ENCODE data around the gene TRIM46.
"Not testable (repeated sequence)": the region's sequence is repeated elsewhere in the genome, so short reads cannot be mapped to it uniquely, and the experiment has no call there.

Gene TRIM46

DNA sequence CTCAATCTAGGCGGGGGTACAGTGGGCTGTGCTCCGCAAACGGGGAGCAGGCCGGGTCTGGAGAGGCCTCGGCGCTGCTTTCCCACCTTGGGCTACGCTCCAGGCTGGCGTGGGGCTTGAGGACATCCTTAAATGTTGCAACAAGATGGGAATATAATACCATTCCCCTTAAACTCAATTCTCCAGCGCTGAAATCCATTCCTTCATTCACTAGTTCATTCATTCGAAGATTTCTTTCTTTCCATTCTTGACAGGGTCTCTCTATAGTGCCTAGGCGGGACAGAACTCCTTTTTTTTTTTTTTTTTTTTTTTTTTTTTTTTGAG, 33.1 kb upstream of the TRIM46 start:
- TF ChIP-seq, protein P1, sequence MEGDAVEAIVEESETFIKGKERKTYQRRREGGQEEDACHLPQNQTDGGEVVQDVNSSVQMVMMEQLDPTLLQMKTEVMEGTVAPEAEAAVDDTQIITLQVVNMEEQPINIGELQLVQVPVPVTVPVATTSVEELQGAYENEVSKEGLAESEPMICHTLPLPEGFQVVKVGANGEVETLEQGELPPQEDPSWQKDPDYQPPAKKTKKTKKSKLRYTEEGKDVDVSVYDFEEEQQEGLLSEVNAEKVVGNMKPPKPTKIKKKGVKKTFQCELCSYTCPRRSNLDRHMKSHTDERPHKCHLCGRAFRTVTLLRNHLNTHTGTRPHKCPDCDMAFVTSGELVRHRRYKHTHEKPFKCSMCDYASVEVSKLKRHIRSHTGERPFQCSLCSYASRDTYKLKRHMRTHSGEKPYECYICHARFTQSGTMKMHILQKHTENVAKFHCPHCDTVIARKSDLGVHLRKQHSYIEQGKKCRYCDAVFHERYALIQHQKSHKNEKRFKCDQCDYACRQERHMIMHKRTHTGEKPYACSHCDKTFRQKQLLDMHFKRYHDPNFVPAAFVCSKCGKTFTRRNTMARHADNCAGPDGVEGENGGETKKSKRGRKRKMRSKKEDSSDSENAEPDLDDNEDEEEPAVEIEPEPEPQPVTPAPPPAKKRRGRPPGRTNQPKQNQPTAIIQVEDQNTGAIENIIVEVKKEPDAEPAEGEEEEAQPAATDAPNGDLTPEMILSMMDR (IDR thresholded peaks at IDR 0.05; ENCODE audit: low read depth, low read length): no peak
- peak overlapping the region; percentile 95 for H3K4me3 ChIP-seq (ENCODE audit: low read depth, low read length)

DNA sequence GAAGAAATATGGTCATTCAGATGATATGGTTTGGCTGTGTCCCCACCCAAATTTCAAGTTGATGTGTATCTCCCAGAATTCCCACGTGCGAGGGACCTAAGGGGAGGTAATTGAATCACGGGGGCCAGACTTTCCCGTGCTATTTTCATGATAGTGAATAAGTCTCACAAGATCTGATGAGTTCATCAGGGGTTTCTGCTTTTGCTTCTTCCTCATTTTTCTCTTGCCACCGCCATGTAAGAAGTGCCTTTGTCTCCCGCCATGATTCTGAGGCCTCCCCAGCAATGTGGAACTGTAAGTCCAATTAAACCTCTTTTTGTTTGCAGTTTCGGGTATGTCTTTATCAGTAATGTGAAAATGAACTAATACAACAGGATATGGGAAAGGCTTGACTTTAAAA, 31.9 kb upstream of the TRIM46 start:
- TF ChIP-seq, protein P1 (IDR thresholded peaks at IDR 0.05; ENCODE audit: low read depth, low read length): no peak
- H3K4me3 ChIP-seq (ENCODE audit: low read depth, low read length): no peak overlapping the region

DNA sequence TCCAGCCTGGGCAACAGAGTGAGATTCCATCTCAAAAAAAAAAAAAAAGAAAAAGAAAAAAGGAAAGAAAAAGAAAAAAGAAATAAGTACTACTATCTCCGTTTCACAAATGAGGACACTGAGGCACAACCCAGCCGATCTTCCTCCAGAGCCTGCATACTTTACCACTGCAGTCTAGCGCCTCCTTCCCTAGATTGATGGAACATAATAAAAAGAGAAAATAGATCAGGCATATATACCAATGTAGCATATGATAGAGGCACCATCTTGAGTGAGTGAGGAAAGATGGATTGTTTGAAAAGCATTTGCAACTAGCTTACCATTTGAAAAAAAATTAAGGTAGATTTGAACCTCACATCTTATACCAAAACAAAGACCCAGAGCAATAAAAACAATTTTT, 28.2 kb upstream of the TRIM46 start:
- H3K4me3 ChIP-seq (ENCODE audit: low read depth, low read length): no peak overlapping the region
- TF ChIP-seq, protein P1 (IDR thresholded peaks at IDR 0.05; ENCODE audit: low read depth, low read length): no peak

DNA sequence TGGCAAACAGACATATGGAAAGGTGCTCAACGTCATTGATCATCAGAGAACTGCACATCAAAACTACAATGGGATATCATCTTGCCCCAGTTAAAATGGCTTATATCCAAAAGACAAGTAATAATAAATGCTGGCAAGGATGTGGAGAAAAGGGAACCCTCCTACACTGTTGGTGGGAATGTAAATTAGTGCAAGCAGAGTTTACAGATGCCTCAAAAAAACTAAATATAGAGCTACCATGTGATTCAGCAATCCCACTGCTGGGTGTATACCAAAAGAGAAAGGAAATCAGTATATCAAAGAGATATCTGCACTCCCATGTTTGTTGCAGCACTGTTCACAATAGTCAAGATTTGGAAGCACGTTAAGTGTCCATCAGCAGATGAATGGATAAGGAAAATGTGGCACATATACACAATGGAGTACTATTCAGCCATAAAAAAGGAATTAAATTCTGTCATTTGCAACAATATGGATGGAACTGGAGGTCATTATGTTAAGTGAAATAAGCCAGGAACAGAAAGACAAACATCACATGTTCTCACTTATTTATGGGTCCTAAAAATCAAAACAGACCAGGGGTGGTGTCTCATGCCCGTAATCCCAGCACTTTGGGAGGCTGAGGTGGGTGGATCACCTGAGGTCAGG, 17.5 kb upstream of the TRIM46 start:
- not testable (repeated sequence) for H3K4me3 ChIP-seq (ENCODE audit: low read depth, low read length)

DNA sequence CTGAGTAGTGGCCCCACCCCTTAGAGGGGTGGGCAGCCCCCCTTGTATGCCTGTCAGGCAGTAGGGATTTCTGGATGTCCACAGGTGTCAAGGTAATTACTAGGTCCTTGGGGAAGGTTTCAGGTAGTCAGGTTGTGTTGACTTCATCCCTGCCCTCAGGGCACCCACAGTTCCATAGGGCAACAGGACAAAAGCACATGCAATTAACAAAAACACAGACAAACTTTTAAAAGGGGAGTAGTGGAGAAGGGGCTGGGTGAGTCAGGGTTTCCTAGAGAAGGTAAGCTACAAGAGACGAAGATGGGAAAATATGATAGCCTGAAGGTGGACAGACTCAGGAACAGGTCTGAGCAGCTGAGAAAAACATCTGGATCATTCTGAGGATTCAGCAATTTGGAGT, 14.7 kb upstream of the TRIM46 start:
- H3K4me3 ChIP-seq (ENCODE audit: low read depth, low read length): no peak overlapping the region
- TF ChIP-seq, protein P1 (IDR thresholded peaks at IDR 0.05; ENCODE audit: low read depth, low read length): no peak

DNA sequence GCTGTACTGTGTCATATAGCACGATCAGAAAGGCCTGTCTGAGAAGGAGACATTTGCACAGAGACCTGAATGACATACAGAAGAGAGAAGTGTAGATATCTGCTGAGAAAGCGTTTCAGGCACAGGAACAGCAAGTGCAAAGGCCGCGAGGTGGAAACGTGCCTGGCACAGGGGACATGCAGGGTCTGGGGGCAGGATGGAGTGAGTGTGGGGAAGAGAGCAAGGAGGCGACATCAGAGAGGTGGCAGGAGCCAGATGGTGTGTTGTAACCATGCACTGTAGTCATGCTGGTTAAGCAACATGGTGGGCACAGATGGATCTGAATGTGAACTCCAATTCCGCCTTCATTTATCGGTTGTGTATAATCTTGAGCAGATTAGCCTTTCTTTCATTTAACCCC, 13.5 kb upstream of the TRIM46 start:
- TF ChIP-seq, protein P1 (IDR thresholded peaks at IDR 0.05; ENCODE audit: low read depth, low read length): no peak

DNA sequence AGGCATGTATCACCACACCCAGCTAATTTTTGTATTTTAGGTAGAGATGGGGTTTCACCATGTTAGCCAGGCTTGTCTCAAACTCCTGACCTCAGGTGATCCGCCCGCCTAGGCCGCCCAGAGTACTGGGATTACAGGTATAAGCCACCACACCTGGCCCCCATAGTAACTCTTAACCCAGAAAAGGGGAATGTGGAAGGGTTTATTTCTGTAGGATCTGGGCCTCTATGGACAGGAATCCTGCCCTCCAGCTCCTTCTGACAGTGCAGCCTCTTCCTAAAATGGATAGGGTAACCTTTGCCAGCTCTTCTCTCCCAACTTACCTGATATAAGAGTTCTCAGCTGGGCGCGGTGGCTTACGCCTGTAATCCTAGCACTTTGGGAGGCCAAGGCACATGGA, 11.0 kb upstream of the TRIM46 start:
- not testable (repeated sequence) for H3K4me3 ChIP-seq (ENCODE audit: low read depth, low read length)

More for the DNA sequence above, 13.5 kb upstream of the TRIM46 start:
- no peak overlapping the region for H3K4me3 ChIP-seq (ENCODE audit: low read depth, low read length)

DNA sequence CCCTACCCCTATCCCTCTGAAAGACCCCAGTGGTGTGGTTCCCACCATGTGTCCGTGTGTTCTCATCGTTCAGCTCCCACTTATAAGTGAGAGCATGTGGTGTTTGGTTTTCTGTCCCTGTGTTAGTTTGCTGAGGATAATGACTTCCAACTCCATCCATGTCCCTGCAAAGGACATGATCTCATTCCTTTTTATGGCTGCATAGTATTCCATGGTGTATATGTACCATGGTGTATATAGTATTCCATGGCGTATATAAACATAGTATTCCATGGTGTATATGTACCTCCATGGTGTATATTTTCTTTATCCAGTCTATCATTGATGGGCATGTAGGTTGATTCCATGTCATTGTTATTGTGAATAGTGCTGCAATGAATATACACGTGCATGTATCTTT, 9.9 kb upstream of the TRIM46 start:
- H3K4me3 ChIP-seq (ENCODE audit: low read depth, low read length): not testable (repeated sequence)

DNA sequence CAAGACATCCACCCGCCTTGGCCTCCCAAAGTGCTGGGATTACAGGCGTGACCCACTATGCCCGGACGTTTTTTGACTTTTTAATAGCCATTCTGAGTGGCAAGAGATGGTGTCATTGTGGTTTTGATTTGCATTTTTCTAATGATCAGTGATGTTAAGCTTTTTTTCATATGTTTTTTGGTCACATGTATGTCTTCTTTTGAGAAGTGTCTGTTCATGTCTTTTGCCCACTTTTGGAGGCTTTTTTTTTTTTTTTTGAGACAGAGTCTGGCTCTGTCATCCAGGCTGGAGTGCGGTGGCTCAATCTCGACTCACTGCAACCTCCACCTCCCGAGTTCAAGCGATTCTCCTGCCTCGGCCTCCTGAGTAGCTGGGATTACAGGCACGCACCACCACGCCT, 9.0 kb upstream of the TRIM46 start:
- H3K4me3 ChIP-seq (ENCODE audit: low read depth, low read length): not testable (repeated sequence)

DNA sequence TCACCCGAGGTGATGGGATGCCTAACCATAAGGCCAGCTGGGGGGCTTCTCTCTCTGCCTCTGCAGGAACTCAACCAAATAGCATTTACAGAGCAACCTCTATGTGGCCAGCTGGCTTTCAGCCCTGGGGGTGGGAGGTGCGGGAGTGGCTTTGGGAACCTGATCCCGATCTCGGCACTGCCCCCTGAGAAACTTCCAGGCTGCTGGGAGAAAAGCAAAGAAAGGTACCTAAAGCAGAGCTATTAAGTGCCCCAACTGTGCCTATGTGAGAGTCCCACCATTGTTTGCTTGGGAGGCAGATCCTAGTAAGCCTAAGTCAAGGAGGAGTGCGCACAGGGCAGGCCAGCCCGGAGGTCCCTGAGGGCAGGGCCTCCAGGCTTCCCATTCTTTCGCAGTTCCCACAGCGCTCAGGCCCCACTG, 7.6 kb upstream of the TRIM46 start:
- no peak overlapping the region for H3K4me3 ChIP-seq (ENCODE audit: low read depth, low read length)

More for the DNA sequence above, 7.6 kb upstream of the TRIM46 start:
- TF ChIP-seq, protein P1 (IDR thresholded peaks at IDR 0.05; ENCODE audit: low read depth, low read length): no peak

Measured in WI38 (cell line).